ENCODE results near the gene CYP21A2.

- TF ChIP-seq, protein P1, sequence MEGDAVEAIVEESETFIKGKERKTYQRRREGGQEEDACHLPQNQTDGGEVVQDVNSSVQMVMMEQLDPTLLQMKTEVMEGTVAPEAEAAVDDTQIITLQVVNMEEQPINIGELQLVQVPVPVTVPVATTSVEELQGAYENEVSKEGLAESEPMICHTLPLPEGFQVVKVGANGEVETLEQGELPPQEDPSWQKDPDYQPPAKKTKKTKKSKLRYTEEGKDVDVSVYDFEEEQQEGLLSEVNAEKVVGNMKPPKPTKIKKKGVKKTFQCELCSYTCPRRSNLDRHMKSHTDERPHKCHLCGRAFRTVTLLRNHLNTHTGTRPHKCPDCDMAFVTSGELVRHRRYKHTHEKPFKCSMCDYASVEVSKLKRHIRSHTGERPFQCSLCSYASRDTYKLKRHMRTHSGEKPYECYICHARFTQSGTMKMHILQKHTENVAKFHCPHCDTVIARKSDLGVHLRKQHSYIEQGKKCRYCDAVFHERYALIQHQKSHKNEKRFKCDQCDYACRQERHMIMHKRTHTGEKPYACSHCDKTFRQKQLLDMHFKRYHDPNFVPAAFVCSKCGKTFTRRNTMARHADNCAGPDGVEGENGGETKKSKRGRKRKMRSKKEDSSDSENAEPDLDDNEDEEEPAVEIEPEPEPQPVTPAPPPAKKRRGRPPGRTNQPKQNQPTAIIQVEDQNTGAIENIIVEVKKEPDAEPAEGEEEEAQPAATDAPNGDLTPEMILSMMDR (conservative IDR thresholded peaks at IDR 0.05 in 1 of 2, IDR thresholded peaks at IDR 0.05 in 1 of 2; ENCODE audit: low read depth in 1 of 2, low read length in 2 of 2) = no peak
- no peak for TF ChIP-seq EZH2 (IDR thresholded peaks at IDR 0.05; ENCODE audit: low read length, missing control alignments)
Observed at GRCh38 chr6:32082935-32083334, 44.7 kb downstream of the CYP21A2 start.
